EL (cell line): Measurements from ENCODE around the gene ZNF865.

Source experiments
- DNase-seq: peaks from one replicate; pipeline ENCODE4 v3.0.0-alpha.2; 2016

ZNF865 gene

GRCh38 chr19:55588738-55589137 lies 16.7 kb upstream of the ZNF865 start:
- DNase-seq = no peak

- DNase-seq = no peak
Measured at GRCh38 chr19:55590109-55590508, 15.3 kb upstream of the ZNF865 start.

GRCh38 chr19:55590617-55591016 lies 14.8 kb upstream of the ZNF865 start:
- DNase-seq = no peak

GRCh38 chr19:55591555-55591954 lies 13.9 kb upstream of the ZNF865 start:
- DNase-seq = no peak

- no peak for DNase-seq
Measured at GRCh38 chr19:55592391-55593090, 12.9 kb upstream of the ZNF865 start.

GRCh38 chr19:55593096-55593772 lies 12.2 kb upstream of the ZNF865 start:
- no peak for DNase-seq

GRCh38 chr19:55594996-55595545 lies 10.4 kb upstream of the ZNF865 start:
- no peak for DNase-seq

GRCh38 chr19:55596304-55596703 lies 9.1 kb upstream of the ZNF865 start:
- DNase-seq = no peak

- DNase-seq = no peak
Measured at GRCh38 chr19:55597501-55597921, 7.9 kb upstream of the ZNF865 start.

- no peak for DNase-seq
Measured at GRCh38 chr19:55598034-55598433, 7.4 kb upstream of the ZNF865 start.

- peak; percentile 97 for DNase-seq
Measured at GRCh38 chr19:55598719-55599467, 6.6 kb upstream of the ZNF865 start.

GRCh38 chr19:55599468-55599841 lies 6.0 kb upstream of the ZNF865 start, which contains the start of gene FIZ1:
Gene FIZ1, minus strand, starts transcription at chr19:55599517. Its CDS starts 1,652 bp downstream, at chr19:55597865.
- DNase-seq = peak; percentile 99

- DNase-seq = peak; percentile 90
Measured at GRCh38 chr19:55599842-55600661, 5.4 kb upstream of the ZNF865 start, which contains the start of gene ZNF524. Gene ZNF524, plus strand, starts transcription at chr19:55600288. Its CDS starts 1,825 bp downstream, at chr19:55602113.

GRCh38 chr19:55600662-55601028 lies 4.8 kb upstream of the ZNF865 start:
- no peak for DNase-seq

- no peak for DNase-seq
Measured at GRCh38 chr19:55601084-55601483, 4.4 kb upstream of the ZNF865 start.

- no peak for DNase-seq
Measured at GRCh38 chr19:55602104-55603001, 3.1 kb upstream of the ZNF865 start.

GRCh38 chr19:55603115-55603514 lies 2.3 kb upstream of the ZNF865 start:
- no peak for DNase-seq

GRCh38 chr19:55603581-55604292 lies 1.7 kb upstream of the ZNF865 start:
- no peak for DNase-seq

GRCh38 chr19:55605207-55605636 lies 225 bp upstream of the ZNF865 start:
- DNase-seq = peak; percentile 99

GRCh38 chr19:55606471-55606787 lies 982 bp downstream of the ZNF865 start:
- no peak for DNase-seq

- DNase-seq = no peak
Measured at GRCh38 chr19:55606817-55607216, 1.4 kb downstream of the ZNF865 start.
